Measurements from ENCODE around the gene DMRTC2. TPM values are rescaled to one million over a fixed set of nuclear protein-coding genes. Genes with fewer than 3 reads are reported as not detected.

DMRTC2 gene
- not detected in 3 replicates for total RNA-seq

DNA sequence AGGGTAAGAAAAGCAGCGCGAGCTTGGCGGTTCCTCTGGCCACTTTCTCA lies at the start of gene DMRTC2:
Gene DMRTC2, plus strand, starts transcription at position 42 of the 50 bp plus-strand sequence. CDS start 2,387 bp downstream, outside the sequence.
- Mint-ChIP-seq H3K36me3 (no peaks in the 10 kb centered on the region), H3K4me3 (no peak within 1 kb of the TSS), H3K4me1 (no peaks in the 10 kb centered on the region), H3K27me3 (ENCODE audit: low read depth) (peaks cover 18% of the 10 kb centered on the region), H3K9me3 (peaks cover 18% of the 10 kb centered on the region), H3K27ac (no peak within 1 kb of the TSS)
- TF ChIP-seq, protein P1, sequence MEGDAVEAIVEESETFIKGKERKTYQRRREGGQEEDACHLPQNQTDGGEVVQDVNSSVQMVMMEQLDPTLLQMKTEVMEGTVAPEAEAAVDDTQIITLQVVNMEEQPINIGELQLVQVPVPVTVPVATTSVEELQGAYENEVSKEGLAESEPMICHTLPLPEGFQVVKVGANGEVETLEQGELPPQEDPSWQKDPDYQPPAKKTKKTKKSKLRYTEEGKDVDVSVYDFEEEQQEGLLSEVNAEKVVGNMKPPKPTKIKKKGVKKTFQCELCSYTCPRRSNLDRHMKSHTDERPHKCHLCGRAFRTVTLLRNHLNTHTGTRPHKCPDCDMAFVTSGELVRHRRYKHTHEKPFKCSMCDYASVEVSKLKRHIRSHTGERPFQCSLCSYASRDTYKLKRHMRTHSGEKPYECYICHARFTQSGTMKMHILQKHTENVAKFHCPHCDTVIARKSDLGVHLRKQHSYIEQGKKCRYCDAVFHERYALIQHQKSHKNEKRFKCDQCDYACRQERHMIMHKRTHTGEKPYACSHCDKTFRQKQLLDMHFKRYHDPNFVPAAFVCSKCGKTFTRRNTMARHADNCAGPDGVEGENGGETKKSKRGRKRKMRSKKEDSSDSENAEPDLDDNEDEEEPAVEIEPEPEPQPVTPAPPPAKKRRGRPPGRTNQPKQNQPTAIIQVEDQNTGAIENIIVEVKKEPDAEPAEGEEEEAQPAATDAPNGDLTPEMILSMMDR (IDR thresholded peaks at IDR 0.05; ENCODE audit: unreplicated experiment): no peak
- no peak for DNase-seq (ENCODE audit: low spot score in 2 of 2, unreplicated experiment in 2 of 2)

DNA sequence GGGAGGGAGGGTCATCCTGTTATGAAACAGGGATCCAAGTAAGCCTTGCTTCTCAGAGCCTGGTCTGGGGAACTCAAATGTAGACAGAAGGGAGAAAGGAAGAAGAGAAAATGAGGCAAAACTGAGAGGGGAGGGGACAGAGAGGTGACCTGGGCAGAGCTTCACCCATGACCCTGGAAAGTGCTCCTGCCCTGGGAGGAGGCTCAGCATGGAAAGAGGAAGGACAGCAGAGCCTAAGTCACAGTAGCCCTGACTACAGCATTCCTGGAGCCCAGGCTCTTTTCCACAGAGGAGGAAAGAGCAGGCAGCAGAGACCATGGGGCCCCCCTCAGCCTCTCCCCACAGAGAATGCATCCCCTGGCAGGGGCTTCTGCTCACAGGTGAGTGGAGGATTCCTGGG lies 48.5 kb upstream of the DMRTC2 start, which contains the start of gene CEACAM3:
Gene CEACAM3, plus strand, starts transcription at position 226 of the 400 bp plus-strand sequence. Its CDS starts 91 bp downstream, at position 317.
- Mint-ChIP-seq H3K36me3 (no peaks in the 10 kb centered on the region), H3K27ac (no peak within 1 kb of the TSS), H3K4me1 (no peaks in the 10 kb centered on the region), H3K9me3 (peaks cover 41% of the 10 kb centered on the region), H3K27me3 (ENCODE audit: low read depth) (peaks cover 8% of the 10 kb centered on the region), H3K4me3 (no peak within 1 kb of the TSS)
- no peak for DNase-seq (ENCODE audit: low spot score in 2 of 2, unreplicated experiment in 2 of 2)
- TF ChIP-seq, protein P1 (IDR thresholded peaks at IDR 0.05; ENCODE audit: unreplicated experiment): no peak

DNA sequence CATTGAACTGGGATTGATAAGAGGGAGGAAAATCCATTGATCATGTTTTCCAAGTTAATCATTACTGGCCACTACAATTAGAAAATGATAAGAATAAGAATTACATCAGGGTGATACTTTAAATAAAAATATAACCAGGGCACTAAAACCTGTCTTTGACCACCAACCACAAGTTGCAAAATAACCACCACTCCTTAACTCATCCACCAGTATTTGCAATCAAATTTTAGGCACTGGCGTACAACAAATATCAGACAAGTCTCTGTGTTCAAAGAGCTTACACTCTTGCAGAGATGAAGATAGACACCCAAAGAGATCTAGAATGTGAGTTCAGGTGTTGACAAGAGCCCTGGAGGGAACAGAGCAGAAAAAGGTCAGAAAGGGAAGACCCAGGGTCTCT lies 47.9 kb upstream of the DMRTC2 start:
- Mint-ChIP-seq H3K4me3 (no peak overlapping the region), H3K9me3 (peaks cover 45% of the 10 kb centered on the region), H3K4me1 (no peaks in the 10 kb centered on the region), H3K27ac (no peak overlapping the region), H3K27me3 (ENCODE audit: low read depth) (peaks cover 8% of the 10 kb centered on the region), H3K36me3 (no peaks in the 10 kb centered on the region)
- no peak for DNase-seq (ENCODE audit: low spot score in 2 of 2, unreplicated experiment in 2 of 2)
- TF ChIP-seq, protein P1 (IDR thresholded peaks at IDR 0.05; ENCODE audit: unreplicated experiment): no peak

DNA sequence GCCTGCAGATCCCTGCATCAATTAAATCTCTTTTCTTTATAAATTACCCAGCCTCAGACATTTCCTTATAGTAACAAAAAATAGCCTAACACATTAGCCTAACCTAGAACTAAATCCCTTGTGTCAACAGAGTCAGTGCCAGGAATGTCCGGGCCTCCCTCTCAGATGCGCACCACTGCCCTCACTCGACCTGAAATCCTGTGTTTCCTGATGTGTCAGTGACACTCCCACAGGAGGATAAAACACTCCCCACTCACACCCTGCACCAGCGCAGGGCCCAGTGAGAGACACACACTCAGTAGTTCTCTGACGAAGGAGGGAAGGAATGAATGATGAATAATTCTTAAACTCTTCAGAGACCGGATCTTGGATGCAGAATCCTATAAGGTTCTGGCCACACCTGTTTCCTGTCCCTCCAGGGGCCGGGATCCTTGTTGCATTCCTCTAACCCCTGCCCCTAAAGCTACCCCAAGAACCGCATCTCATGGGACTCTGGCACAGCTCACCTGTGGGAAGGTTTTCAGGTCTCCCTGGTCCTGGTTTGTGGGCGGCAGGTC lies 45.3 kb upstream of the DMRTC2 start:
- Mint-ChIP-seq H3K27ac (no peak overlapping the region), H3K4me3 (no peak overlapping the region), H3K9me3 (peaks cover 57% of the 10 kb centered on the region), H3K36me3 (no peaks in the 10 kb centered on the region), H3K4me1 (no peaks in the 10 kb centered on the region), H3K27me3 (ENCODE audit: low read depth) (peaks cover 3% of the 10 kb centered on the region)
- DNase-seq (ENCODE audit: low spot score in 2 of 2, unreplicated experiment in 2 of 2): no peak
- TF ChIP-seq, protein P1 (IDR thresholded peaks at IDR 0.05; ENCODE audit: unreplicated experiment): no peak

DNA sequence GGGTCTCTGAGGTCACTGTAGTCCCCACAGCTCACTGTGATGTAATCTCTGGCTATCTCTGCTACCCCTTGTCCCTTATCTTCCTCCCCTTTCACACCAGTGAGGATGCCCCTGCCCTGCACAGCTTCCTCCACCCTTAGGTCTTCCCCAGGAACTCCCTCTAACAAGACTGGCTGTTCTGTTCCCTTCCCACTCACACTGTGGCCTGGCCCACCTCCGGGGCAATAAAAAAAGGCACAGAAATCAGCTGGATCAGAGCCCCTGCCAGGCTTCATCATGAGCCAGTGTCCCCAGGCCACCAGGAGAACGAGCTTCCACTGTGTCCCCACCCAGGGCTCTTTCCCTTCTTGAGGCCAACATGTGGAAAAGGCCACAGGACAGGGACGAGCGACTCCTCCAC lies 43.8 kb upstream of the DMRTC2 start:
- Mint-ChIP-seq H3K4me1 (no peaks in the 10 kb centered on the region), H3K4me3 (no peak overlapping the region)
- TF ChIP-seq, protein P1 (IDR thresholded peaks at IDR 0.05; ENCODE audit: unreplicated experiment): no peak

DNA sequence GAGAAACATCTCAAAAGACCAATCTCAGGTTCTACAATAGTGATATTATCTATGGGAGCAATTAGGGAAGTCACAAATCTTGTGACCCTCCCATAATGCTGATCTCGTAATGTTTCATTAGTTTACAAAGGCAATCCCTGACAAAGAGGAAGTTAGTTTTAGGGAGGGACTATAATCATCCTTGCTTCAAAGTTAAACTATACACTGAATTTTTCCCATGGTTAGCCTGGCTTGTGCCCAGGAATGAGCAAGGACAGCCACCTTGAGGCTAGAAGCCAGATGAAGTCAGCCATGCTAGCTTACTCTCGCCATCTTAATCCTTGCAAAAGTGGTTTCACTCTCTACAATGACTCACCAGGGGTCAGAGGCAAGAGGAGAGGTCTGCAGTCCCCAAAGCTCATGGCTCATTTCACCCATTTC lies 43.0 kb upstream of the DMRTC2 start:
- TF ChIP-seq, protein P1 (IDR thresholded peaks at IDR 0.05; ENCODE audit: unreplicated experiment): no peak
- DNase-seq (ENCODE audit: low spot score in 2 of 2, unreplicated experiment in 2 of 2): no peak
- Mint-ChIP-seq H3K27me3 (ENCODE audit: low read depth) (no peaks in the 10 kb centered on the region), H3K27ac (no peak overlapping the region), H3K9me3 (peaks cover 59% of the 10 kb centered on the region), H3K36me3 (no peaks in the 10 kb centered on the region), H3K4me3 (no peak overlapping the region), H3K4me1 (no peaks in the 10 kb centered on the region)

More for the DNA sequence above, 43.8 kb upstream of the DMRTC2 start:
- H3K27me3 Mint-ChIP-seq (ENCODE audit: low read depth): no peaks in the 10 kb centered on the region
- H3K9me3 Mint-ChIP-seq: peaks cover 65% of the 10 kb centered on the region
- no peaks in the 10 kb centered on the region for H3K36me3 Mint-ChIP-seq
- DNase-seq (ENCODE audit: low spot score in 2 of 2, unreplicated experiment in 2 of 2): no peak
- H3K27ac Mint-ChIP-seq: no peak overlapping the region

Data from mesothelial cell of epicardium (in vitro differentiated cells).